ENCODE measurements around the gene SFXN4. TPM values are rescaled to one million over a fixed set of nuclear protein-coding genes. Genes with fewer than 3 reads are reported as not detected.
A peak's percentile ranks its signal among the peaks of the same experiment; 100 is the strongest.

The SFXN4 gene
- total and polyA plus RNA-seq, 2 of the 13 experiments (the other 11 are each of a cell fraction or from before 2014, with no cell fraction given): 47.7 to 64.9 TPM

DNA sequence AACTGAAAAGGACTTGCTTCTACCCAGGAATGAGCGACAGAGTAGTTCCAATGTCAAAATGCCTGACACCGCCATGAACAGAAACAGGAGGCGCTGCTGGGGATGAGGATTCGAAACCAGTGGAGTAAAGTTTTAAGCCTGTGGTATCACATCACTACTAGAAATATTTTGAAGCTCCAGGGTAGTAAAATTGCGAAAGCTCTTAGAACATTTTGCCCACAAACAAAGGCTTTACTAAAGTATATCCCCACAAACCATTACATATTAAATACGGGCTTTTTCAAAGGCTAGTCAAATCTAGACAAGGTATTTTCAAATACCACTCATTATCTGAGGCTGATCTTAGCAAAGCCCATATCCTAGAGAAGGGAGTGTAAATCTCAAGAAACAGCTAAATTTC lies 10.7 kb upstream of the SFXN4 start:
- BruUV-seq (replicated peaks): no TSS peak
- Histone ChIP-seq H3K9ac (ENCODE audit: insufficient read depth, low read depth, low read length) (no peak overlapping the region), H3K27me3 (ENCODE audit: control insufficient read depth in 1 of 2, insufficient read depth in 2 of 2, low read length in 2 of 2) (no peaks in the 10 kb centered on the region; a peak in 1 of 5 replicates), H3K9me3 (ENCODE audit: low read length) (no peaks in the 10 kb centered on the region), H3K79me2 (ENCODE audit: insufficient read depth, low read length) (peaks cover 53% of the 10 kb centered on the region), H3K36me3 (replicated peaks in 1 of 2; ENCODE audit: control insufficient read depth in 1 of 2, insufficient read depth in 2 of 2, low read length in 2 of 2) (peaks cover 6 to 30% of the 10 kb centered on the region in 2 experiments), H4K20me1 (ENCODE audit: insufficient read depth, low read length) (no peaks in the 10 kb centered on the region; the same call in 1 of the 2 replicates), H3K4me1 (ENCODE audit: insufficient read depth, low read length) (peaks cover 61% of the 10 kb centered on the region), H2AFZ (ENCODE audit: low read length) (no peak overlapping the region), H3K27ac (ENCODE audit: extremely low read length, insufficient read depth, low read length) (peak overlapping the region; percentile 93), H3K4me3 (replicated peaks in 1 of 3; ENCODE audit: insufficient read depth in 1 of 3, low read depth in 2 of 3, low read length in 3 of 3) (no peak overlapping the region), H3K4me2 (ENCODE audit: low read depth, low read length) (peak overlapping the region; percentile 86)
- DNase-seq (ENCODE audit: low spot score) (no peak), FAIRE-seq (no peak), ATAC-seq (no peak)
- CTCF ChIA-PET (ENCODE audit: low intra/inter-chr PET ratio, low total read pairs): no interaction called here
- TF ChIP-seq ZNF674 (CRISPR knock-in tag; IDR thresholded peaks at IDR 0.05; ENCODE audit: low read depth): no peak
- TF ChIP-seq, protein P1, sequence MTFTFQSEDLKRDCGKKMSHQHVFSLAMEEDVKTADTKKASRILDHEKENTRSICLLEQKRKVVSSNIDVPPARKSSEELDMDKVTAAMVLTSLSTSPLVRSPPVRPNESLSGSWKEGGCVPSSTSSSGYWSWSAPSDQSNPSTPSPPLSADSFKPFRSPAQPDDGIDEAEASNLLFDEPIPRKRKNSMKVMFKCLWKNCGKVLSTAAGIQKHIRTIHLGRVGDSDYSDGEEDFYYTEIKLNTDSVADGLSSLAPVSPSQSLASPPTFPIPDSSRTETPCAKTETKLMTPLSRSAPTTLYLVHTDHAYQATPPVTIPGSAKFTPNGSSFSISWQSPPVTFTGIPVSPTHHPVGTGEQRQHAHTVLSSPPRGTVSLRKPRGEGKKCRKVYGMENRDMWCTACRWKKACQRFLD (CRISPR knock-in tag; IDR thresholded peaks at IDR 0.05; ENCODE audit: borderline replicate concordance): no peak
- in situ Hi-C loops (cut with HindIII; ENCODE audit: extremely low pct_ligation_motif_present, low pct_unique_long_range_greater_than_20kb) (loop anchor here (25.0 kb wide), 1 partner anchor 361 kb away; the partner anchor contains the start of gene RGS10), intact Hi-C loops (cut with micrococcal nuclease; ENCODE audit: unreplicated experiment) (loop anchor here (5.0 to 10.0 kb wide), 2 partner anchors 54 to 91 kb away; partner anchors contain the start of gene EIF3A)
- WGBS (ENCODE audit: low lambda C conversion rate): 92% methylated on average over 6 of the region's 6 CpGs
- POLR2A ChIA-PET: interaction anchor here (0.9 to 2.3 kb wide), 6 partner anchors 9 to 95 kb away, joined by 3 to 14 read pairs (median 5); partner anchors contain the start of gene SFXN4

DNA sequence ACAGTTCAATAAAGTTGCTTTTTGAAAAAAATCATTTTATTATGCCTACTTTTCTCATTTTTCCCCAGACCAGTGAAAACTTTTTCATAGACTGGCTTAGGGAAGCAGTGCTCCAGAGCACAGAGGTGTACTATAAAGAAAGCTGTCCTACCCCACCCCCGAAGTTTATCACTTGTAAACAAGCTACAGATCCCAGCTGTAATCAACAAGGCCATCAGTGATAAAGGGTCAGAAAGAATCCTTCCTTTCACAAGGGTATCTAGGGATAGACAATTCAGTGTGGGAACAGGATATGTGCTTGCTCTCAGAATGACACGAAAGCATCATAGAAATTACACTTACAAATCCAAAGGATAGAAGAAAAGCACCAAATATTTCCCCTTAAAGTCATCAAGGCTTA lies 8.6 kb upstream of the SFXN4 start:
- POLR2A ChIA-PET: interaction anchor here (2.2 kb wide), 1 partner anchor 9 kb away, joined by 9 read pairs; the partner anchor contains the start of gene SFXN4
- FAIRE-seq: peak; percentile 28
- WGBS (ENCODE audit: low lambda C conversion rate): 39% methylated on average over 2 of the region's 2 CpGs
- no peak overlapping the region for H3K9ac ChIP-seq (ENCODE audit: insufficient read depth, low read depth, low read length)
- peaks cover 56% of the 10 kb centered on the region for H3K4me1 ChIP-seq (ENCODE audit: insufficient read depth, low read length)
- no peaks in the 10 kb centered on the region; the same call in 1 of the 2 replicates for H4K20me1 ChIP-seq (ENCODE audit: insufficient read depth, low read length)
- no peak overlapping the region for H3K4me3 ChIP-seq (replicated peaks in 1 of 3; ENCODE audit: insufficient read depth in 1 of 3, low read depth in 2 of 3, low read length in 3 of 3)
- no peak for ATAC-seq
- no peak overlapping the region for H3K27ac ChIP-seq (ENCODE audit: extremely low read length, insufficient read depth, low read length)
- DNase-seq (ENCODE audit: low spot score): no peak
- peaks cover 53% of the 10 kb centered on the region for H3K79me2 ChIP-seq (ENCODE audit: insufficient read depth, low read length)
- H3K4me2 ChIP-seq (ENCODE audit: low read depth, low read length): 0 out of 2 replicates have a peak overlapping the region, but pooled peaks have one; percentile 66
- H2AFZ ChIP-seq (ENCODE audit: low read length): no peak overlapping the region
- intact Hi-C loops (cut with micrococcal nuclease; ENCODE audit: unreplicated experiment) (loop anchor here (10.0 kb wide), 1 partner anchor 89 kb away; the partner anchor contains the start of gene EIF3A), in situ Hi-C loops (cut with HindIII; ENCODE audit: extremely low pct_ligation_motif_present, low pct_unique_long_range_greater_than_20kb) (no loop called here)
- H3K36me3 ChIP-seq (replicated peaks in 1 of 2; ENCODE audit: control insufficient read depth in 1 of 2, insufficient read depth in 2 of 2, low read length in 2 of 2): peaks cover 10 to 43% of the 10 kb centered on the region in 2 experiments
- BruUV-seq (replicated peaks): no TSS peak
- H3K27me3 ChIP-seq (ENCODE audit: control insufficient read depth in 1 of 2, insufficient read depth in 2 of 2, low read length in 2 of 2): no peaks in the 10 kb centered on the region; a peak in 1 of 5 replicates
- H3K9me3 ChIP-seq (ENCODE audit: low read length): no peaks in the 10 kb centered on the region
- CTCF ChIA-PET (ENCODE audit: low intra/inter-chr PET ratio, low total read pairs): no interaction called here
- TF ChIP-seq, protein P2, sequence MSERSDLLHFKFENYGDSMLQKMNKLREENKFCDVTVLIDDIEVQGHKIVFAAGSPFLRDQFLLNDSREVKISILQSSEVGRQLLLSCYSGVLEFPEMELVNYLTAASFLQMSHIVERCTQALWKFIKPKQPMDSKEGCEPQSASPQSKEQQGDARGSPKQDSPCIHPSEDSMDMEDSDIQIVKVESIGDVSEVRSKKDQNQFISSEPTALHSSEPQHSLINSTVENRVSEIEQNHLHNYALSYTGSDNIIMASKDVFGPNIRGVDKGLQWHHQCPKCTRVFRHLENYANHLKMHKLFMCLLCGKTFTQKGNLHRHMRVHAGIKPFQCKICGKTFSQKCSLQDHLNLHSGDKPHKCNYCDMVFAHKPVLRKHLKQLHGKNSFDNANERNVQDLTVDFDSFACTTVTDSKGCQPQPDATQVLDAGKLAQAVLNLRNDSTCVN (CRISPR knock-in tag; IDR thresholded peaks at IDR 0.05; ENCODE audit: borderline replicate concordance): no peak
- TF ChIP-seq GATAD2A (CRISPR knock-in tag; IDR thresholded peaks at IDR 0.05) (0 out of 2 replicates have a peak, but pooled peaks have one; percentile 19), ZNF207 (IDR thresholded peaks at IDR 0.05; ENCODE audit: borderline replicate concordance) (no peak), KDM3A (CRISPR knock-in tag; IDR thresholded peaks at IDR 0.05; ENCODE audit: low read depth) (no peak), ZSCAN21 (CRISPR knock-in tag; IDR thresholded peaks at IDR 0.05; ENCODE audit: borderline replicate concordance) (no peak), FOXA3 (CRISPR knock-in tag; IDR thresholded peaks at IDR 0.05) (peak; percentile 64)
- TF ChIP-seq, protein P3, sequence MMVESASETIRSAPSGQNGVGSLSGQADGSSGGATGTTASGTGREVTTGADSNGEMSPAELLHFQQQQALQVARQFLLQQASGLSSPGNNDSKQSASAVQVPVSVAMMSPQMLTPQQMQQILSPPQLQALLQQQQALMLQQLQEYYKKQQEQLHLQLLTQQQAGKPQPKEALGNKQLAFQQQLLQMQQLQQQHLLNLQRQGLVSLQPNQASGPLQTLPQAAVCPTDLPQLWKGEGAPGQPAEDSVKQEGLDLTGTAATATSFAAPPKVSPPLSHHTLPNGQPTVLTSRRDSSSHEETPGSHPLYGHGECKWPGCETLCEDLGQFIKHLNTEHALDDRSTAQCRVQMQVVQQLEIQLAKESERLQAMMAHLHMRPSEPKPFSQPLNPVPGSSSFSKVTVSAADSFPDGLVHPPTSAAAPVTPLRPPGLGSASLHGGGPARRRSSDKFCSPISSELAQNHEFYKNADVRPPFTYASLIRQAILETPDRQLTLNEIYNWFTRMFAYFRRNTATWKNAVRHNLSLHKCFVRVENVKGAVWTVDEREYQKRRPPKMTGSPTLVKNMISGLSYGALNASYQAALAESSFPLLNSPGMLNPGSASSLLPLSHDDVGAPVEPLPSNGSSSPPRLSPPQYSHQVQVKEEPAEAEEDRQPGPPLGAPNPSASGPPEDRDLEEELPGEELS (CRISPR knock-in tag; IDR thresholded peaks at IDR 0.05): peak; percentile 55; the same call in 1 of the 2 replicates
- TF ChIP-seq, protein P4, sequence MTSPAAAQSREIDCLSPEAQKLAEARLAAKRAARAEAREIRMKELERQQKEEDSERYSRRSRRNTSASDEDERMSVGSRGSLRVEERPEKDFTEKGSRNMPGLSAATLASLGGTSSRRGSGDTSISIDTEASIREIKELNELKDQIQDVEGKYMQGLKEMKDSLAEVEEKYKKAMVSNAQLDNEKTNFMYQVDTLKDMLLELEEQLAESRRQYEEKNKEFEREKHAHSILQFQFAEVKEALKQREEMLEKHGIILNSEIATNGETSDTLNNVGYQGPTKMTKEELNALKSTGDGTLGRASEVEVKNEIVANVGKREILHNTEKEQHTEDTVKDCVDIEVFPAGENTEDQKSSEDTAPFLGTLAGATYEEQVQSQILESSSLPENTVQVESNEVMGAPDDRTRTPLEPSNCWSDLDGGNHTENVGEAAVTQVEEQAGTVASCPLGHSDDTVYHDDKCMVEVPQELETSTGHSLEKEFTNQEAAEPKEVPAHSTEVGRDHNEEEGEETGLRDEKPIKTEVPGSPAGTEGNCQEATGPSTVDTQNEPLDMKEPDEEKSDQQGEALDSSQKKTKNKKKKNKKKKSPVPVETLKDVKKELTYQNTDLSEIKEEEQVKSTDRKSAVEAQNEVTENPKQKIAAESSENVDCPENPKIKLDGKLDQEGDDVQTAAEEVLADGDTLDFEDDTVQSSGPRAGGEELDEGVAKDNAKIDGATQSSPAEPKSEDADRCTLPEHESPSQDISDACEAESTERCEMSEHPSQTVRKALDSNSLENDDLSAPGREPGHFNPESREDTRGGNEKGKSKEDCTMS (CRISPR knock-in tag; conservative IDR thresholded peaks at IDR 0.05): no peak
